ENCODE data around the gene CHL1. TPM values are rescaled to one million over a fixed set of nuclear protein-coding genes. Genes with fewer than 3 reads are reported as not detected.

The CHL1 gene
- total and polyA plus RNA-seq, 8 donors = 0.62 to 25.3 (median 10.5) TPM

DNA sequence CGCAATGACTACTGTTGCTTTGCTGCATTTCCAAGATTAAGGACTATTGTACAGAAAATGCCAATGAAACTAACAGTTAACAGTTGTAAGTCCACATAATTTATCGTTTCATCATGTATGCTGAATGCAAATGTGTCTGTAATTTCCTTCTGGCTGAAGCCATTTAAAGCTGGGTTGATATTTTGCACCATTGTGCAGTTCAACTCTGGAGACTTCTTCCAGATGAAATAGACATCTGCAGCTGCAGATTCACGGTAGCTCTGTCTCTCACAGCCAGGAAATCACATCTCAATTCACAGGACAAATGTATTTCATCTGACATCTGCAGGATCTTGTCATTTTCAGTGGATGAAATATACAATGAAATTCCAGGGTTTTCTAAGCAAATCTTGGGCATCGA, 145.4 kb downstream of the CHL1 start:
- no peaks in the 10 kb centered on the region for H3K9me3 ChIP-seq
- no peak for DNase-seq
- no peaks in the 10 kb centered on the region for H3K36me3 ChIP-seq
- TF ChIP-seq, protein P1, sequence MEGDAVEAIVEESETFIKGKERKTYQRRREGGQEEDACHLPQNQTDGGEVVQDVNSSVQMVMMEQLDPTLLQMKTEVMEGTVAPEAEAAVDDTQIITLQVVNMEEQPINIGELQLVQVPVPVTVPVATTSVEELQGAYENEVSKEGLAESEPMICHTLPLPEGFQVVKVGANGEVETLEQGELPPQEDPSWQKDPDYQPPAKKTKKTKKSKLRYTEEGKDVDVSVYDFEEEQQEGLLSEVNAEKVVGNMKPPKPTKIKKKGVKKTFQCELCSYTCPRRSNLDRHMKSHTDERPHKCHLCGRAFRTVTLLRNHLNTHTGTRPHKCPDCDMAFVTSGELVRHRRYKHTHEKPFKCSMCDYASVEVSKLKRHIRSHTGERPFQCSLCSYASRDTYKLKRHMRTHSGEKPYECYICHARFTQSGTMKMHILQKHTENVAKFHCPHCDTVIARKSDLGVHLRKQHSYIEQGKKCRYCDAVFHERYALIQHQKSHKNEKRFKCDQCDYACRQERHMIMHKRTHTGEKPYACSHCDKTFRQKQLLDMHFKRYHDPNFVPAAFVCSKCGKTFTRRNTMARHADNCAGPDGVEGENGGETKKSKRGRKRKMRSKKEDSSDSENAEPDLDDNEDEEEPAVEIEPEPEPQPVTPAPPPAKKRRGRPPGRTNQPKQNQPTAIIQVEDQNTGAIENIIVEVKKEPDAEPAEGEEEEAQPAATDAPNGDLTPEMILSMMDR (IDR thresholded peaks at IDR 0.05) = no peak
- TF ChIP-seq POLR2AphosphoS5 (IDR thresholded peaks at IDR 0.05) = no peak
- no peak for TF ChIP-seq POLR2A (IDR thresholded peaks at IDR 0.05)
- TF ChIP-seq EP300 (IDR thresholded peaks at IDR 0.05) = no peak
- no peaks in the 10 kb centered on the region for H3K4me1 ChIP-seq
- no peak overlapping the region for H3K4me3 ChIP-seq
- intact Hi-C loops (cut with DNase I; ENCODE audit: low total_unique reads) = no loop called here
- no peak overlapping the region for H3K27ac ChIP-seq
- 64 to 75% (median 68%) methylated on average over 4 of the region's 4 CpGs for WGBS, 5 donors
- H3K27me3 ChIP-seq = no peaks in the 10 kb centered on the region

DNA sequence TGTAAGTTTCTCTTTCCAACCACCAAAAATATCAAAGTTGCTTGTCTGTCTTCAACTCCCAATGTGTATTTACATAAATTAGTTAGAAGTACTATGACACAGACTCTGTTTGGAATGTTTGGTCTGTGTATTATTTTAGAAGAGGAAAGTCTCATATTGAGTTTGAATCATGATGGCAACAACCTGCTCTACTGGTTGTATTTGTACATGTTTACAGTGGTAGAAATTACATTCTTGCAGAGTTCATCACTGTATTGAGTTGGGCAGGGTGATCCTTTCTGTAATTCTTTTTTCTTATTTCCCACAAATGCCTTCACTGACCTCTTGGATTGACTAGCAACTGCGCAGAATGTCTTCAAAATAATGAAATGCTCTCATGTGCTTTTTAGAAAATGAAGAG, 149.6 kb downstream of the CHL1 start:
- Histone ChIP-seq H3K9me3 (no peaks in the 10 kb centered on the region), H3K36me3 (no peaks in the 10 kb centered on the region), H3K27ac (no peak overlapping the region), H3K4me3 (no peak overlapping the region), H3K27me3 (no peaks in the 10 kb centered on the region), H3K4me1 (no peaks in the 10 kb centered on the region)
- no peak for DNase-seq
- no peak for TF ChIP-seq EP300 (IDR thresholded peaks at IDR 0.05)
- no peak for TF ChIP-seq POLR2A (IDR thresholded peaks at IDR 0.05)
- TF ChIP-seq, protein P1 (IDR thresholded peaks at IDR 0.05) = no peak
- no peak for TF ChIP-seq POLR2AphosphoS5 (IDR thresholded peaks at IDR 0.05)
- intact Hi-C loops (cut with DNase I; ENCODE audit: low total_unique reads) = no loop called here
- WGBS, 5 donors = 87 to 100% (median 94%) methylated on average over 1 of the region's 1 CpG

DNA sequence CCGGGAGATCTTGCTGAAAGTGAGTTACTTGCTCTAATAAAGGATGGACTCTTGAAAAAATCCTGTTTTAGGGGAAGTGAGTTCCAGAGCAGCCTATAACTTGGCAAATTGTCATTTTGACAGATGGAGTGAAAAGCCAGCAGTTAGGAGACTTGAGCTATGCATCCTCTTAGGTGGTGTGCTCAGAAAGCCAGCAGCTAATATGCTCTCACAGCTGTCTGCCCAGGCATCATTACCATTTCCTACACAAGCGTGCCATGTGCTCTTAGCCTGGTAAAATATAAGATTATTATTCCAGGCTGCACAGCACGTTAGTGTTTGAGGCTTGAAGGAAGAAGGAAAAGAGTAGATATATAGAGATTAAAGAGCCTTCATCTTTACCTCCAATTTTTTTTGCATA, 151.0 kb downstream of the CHL1 start:
- no peak for TF ChIP-seq POLR2AphosphoS5 (IDR thresholded peaks at IDR 0.05)
- no peak for TF ChIP-seq EP300 (IDR thresholded peaks at IDR 0.05)
- TF ChIP-seq, protein P1 (IDR thresholded peaks at IDR 0.05) = no peak
- TF ChIP-seq POLR2A (IDR thresholded peaks at IDR 0.05) = no peak
- WGBS, 5 donors = 70 to 80% (median 76%) methylated on average over 3 of the region's 3 CpGs
- H3K27ac ChIP-seq = no peak overlapping the region
- intact Hi-C loops (cut with DNase I; ENCODE audit: low total_unique reads) = no loop called here
- DNase-seq = no peak
- no peaks in the 10 kb centered on the region for H3K27me3 ChIP-seq
- no peaks in the 10 kb centered on the region for H3K4me1 ChIP-seq
- no peak overlapping the region for H3K4me3 ChIP-seq
- H3K36me3 ChIP-seq = no peaks in the 10 kb centered on the region
- H3K9me3 ChIP-seq = no peaks in the 10 kb centered on the region

DNA sequence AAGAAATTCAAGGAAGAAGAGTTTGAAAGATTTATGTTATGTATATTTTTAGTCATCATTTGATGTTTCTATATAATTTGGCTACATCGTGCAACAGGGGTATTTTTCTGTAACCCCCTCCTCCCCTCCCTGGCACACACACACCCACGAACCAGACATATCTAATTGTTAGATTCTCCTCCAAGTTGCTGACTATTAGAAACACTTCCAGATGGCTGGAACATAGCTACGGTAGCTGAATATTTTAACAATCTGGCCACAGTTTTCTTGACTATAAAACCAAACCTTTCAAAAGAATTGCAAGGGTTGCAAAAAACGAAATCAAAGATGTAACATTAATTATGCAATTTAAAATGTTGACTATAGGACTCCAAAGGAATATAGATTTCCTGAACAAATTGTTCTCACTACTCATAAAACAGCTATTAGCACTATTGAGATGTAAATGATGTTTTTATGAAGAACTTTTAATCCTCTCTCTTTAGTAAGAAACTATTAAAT, 154.4 kb downstream of the CHL1 start:
- no peak for TF ChIP-seq POLR2AphosphoS5 (IDR thresholded peaks at IDR 0.05)
- TF ChIP-seq, protein P1 (IDR thresholded peaks at IDR 0.05) = no peak
- 68 to 73% (median 69%) methylated on average over 4 of the region's 4 CpGs for WGBS, 5 donors

More for the DNA sequence above, 154.4 kb downstream of the CHL1 start:
- DNase-seq = no peak
- H3K4me3 ChIP-seq = no peak overlapping the region
- intact Hi-C loops (cut with DNase I; ENCODE audit: low total_unique reads) = no loop called here
- H3K9me3 ChIP-seq = no peaks in the 10 kb centered on the region
- no peaks in the 10 kb centered on the region for H3K27me3 ChIP-seq
- H3K27ac ChIP-seq = no peak overlapping the region
- peaks cover 0 to 4% (median under 1%) of the 10 kb centered on the region in 4 donors for H3K4me1 ChIP-seq
- H3K36me3 ChIP-seq = no peaks in the 10 kb centered on the region

Data from stomach (tissue), 9 donors.